ENCODE results near the gene C1D.

The C1D gene

GRCh38 chr2:68057658-68058396 lies 5.0 kb downstream of the C1D start:
- DNase-seq, result no peak

- no peak for DNase-seq
Observed at GRCh38 chr2:68052717-68053422, 9.9 kb downstream of the C1D start.

GRCh38 chr2:68050353-68050752 lies 12.5 kb downstream of the C1D start:
- no peak for DNase-seq

- DNase-seq, result no peak
Observed at GRCh38 chr2:68046642-68047240, 16.1 kb downstream of the C1D start.

- no peak for DNase-seq
Observed at GRCh38 chr2:68046224-68046623, 16.6 kb downstream of the C1D start.

GRCh38 chr2:68045342-68045741 lies 17.5 kb downstream of the C1D start:
- DNase-seq, result no peak

GRCh38 chr2:68044099-68044498 lies 18.7 kb downstream of the C1D start:
- no peak for DNase-seq

- no peak for DNase-seq
Observed at GRCh38 chr2:68043695-68044094, 19.1 kb downstream of the C1D start.

- no peak for DNase-seq
Observed at GRCh38 chr2:68043032-68043431, 19.8 kb downstream of the C1D start.

GRCh38 chr2:68041704-68042245 lies 21.0 kb downstream of the C1D start:
- no peak for DNase-seq

GRCh38 chr2:68040078-68040477 lies 22.7 kb downstream of the C1D start:
- no peak for DNase-seq

- DNase-seq, result no peak
Observed at GRCh38 chr2:68039317-68039716, 23.5 kb downstream of the C1D start.

- no peak for DNase-seq
Observed at GRCh38 chr2:68032702-68033101, 30.1 kb downstream of the C1D start.

GRCh38 chr2:68031542-68032160 lies 31.2 kb downstream of the C1D start:
- no peak for DNase-seq

GRCh38 chr2:68031043-68031442 lies 31.8 kb downstream of the C1D start:
- DNase-seq, result no peak

- no peak for DNase-seq
Observed at GRCh38 chr2:68030529-68030928, 32.3 kb downstream of the C1D start.

- DNase-seq, result no peak
Observed at GRCh38 chr2:68027959-68028358, 34.8 kb downstream of the C1D start.

GRCh38 chr2:68024450-68024849 lies 38.4 kb downstream of the C1D start:
- no peak for DNase-seq

GRCh38 chr2:68023904-68024303 lies 38.9 kb downstream of the C1D start:
- no peak for DNase-seq

GRCh38 chr2:68018727-68019126 lies 44.1 kb downstream of the C1D start:
- DNase-seq, result no peak

- DNase-seq, result no peak
Observed at GRCh38 chr2:68009526-68009925, 53.3 kb downstream of the C1D start.

GRCh38 chr2:68000170-68000825 lies 62.5 kb downstream of the C1D start:
- no peak for DNase-seq

- no peak for DNase-seq
Observed at GRCh38 chr2:67999332-67999731, 63.5 kb downstream of the C1D start.

All from activated CD4-positive, alpha-beta T cell treated with anti-CD3 and anti-CD28 coated beads, Interleukin-2, amount 50 U/mL, for 4 hours (primary cell).